Measurements from ENCODE around the gene PPP2R2C. TPM values are rescaled to one million over a fixed set of nuclear protein-coding genes. Genes with fewer than 3 reads are reported as not detected.

PPP2R2C gene
- total and polyA plus RNA-seq, 2 experiments from 2014 or later, result not detected

DNA sequence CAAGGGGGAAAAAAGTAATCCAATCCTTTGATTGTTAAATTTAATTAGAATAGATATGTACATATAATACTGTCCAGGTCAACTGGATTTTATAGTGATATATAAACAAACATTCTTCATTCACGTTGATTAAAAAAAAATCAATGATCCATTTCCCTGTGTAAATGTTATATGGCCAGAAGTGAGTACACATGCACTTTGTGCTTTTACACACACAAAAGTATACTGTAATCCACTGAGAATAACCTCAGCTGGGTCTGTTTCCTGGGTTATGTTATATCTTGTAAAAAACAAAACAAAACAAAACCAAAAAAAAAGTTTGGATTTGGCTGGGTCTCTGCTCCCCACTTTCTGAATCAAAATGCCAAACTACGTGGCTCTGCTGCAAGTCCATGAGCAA lies 151.1 kb downstream of the PPP2R2C start:
- Histone ChIP-seq H3K4me3 (no peak overlapping the region), H3F3A (ENCODE audit: insufficient read depth) (no peaks in the 10 kb centered on the region), H3K36me3 (ENCODE audit: low read depth) (no peaks in the 10 kb centered on the region), H3K27ac (no peak overlapping the region), H3K9ac (no peak overlapping the region), H3K27me3 (replicated peaks; ENCODE audit: insufficient read depth) (peaks cover 15% of the 10 kb centered on the region; the same call in 1 of the 2 replicates), H3K9me2 (ENCODE audit: insufficient read depth) (no peaks in the 10 kb centered on the region), H3K9me3 (ENCODE audit: low read depth) (no peaks in the 10 kb centered on the region), H3K4me1 (ENCODE audit: insufficient read depth) (no peaks in the 10 kb centered on the region; the same call in 1 of the 2 replicates), H4K20me1 (ENCODE audit: insufficient read depth) (no peaks in the 10 kb centered on the region), H2AFZ (no peak overlapping the region), H3K4me2 (ENCODE audit: unreplicated experiment) (no peak overlapping the region), H3K79me2 (ENCODE audit: insufficient read depth) (no peaks in the 10 kb centered on the region)
- TF ChIP-seq EZH2 (IDR thresholded peaks at IDR 0.05; ENCODE audit: insufficient read depth, poor library complexity, severe bottlenecking), result no peak
- no peak for TF ChIP-seq EZH2phosphoT487 (IDR thresholded peaks at IDR 0.05; ENCODE audit: insufficient read depth, low read depth)
- no peak for DNase-seq
- WGBS, 2 experiments (ENCODE audit: low coverage in 1 of 2, low lambda C conversion rate in 2 of 2, missing lambda C conversion rate in 2 of 2), result 41 to 44% methylated on average over 2 of the region's 2 CpGs
- in situ Hi-C loops (cut with MboI), result no loop called here

GRCh38 chr4:6320663-6321062 lies 151.8 kb downstream of the PPP2R2C start:
- TF ChIP-seq EZH2phosphoT487 (IDR thresholded peaks at IDR 0.05; ENCODE audit: insufficient read depth, low read depth) (no peak), EZH2 (IDR thresholded peaks at IDR 0.05; ENCODE audit: insufficient read depth, poor library complexity, severe bottlenecking) (no peak)
- no peak overlapping the region for H2AFZ ChIP-seq
- no peaks in the 10 kb centered on the region for H4K20me1 ChIP-seq (ENCODE audit: insufficient read depth)
- no peak for DNase-seq
- H3K27me3 ChIP-seq (replicated peaks; ENCODE audit: insufficient read depth), result peaks cover 15% of the 10 kb centered on the region; the same call in 1 of the 2 replicates
- H3K9me2 ChIP-seq (ENCODE audit: insufficient read depth), result no peaks in the 10 kb centered on the region
- no peaks in the 10 kb centered on the region for H3K9me3 ChIP-seq (ENCODE audit: low read depth)
- no peak overlapping the region for H3K4me3 ChIP-seq
- no peaks in the 10 kb centered on the region; the same call in 1 of the 2 replicates for H3K4me1 ChIP-seq (ENCODE audit: insufficient read depth)
- H3K4me2 ChIP-seq (ENCODE audit: unreplicated experiment), result no peak overlapping the region
- in situ Hi-C loops (cut with MboI), result no loop called here
- no peak overlapping the region for H3K9ac ChIP-seq
- H3K79me2 ChIP-seq (ENCODE audit: insufficient read depth), result no peaks in the 10 kb centered on the region
- H3K36me3 ChIP-seq (ENCODE audit: low read depth), result no peaks in the 10 kb centered on the region
- 25 to 35% methylated on average over 6 of the region's 6 CpGs for WGBS, 2 experiments (ENCODE audit: low coverage in 1 of 2, low lambda C conversion rate in 2 of 2, missing lambda C conversion rate in 2 of 2)
- H3F3A ChIP-seq (ENCODE audit: insufficient read depth), result no peaks in the 10 kb centered on the region
- H3K27ac ChIP-seq, result no peak overlapping the region

DNA sequence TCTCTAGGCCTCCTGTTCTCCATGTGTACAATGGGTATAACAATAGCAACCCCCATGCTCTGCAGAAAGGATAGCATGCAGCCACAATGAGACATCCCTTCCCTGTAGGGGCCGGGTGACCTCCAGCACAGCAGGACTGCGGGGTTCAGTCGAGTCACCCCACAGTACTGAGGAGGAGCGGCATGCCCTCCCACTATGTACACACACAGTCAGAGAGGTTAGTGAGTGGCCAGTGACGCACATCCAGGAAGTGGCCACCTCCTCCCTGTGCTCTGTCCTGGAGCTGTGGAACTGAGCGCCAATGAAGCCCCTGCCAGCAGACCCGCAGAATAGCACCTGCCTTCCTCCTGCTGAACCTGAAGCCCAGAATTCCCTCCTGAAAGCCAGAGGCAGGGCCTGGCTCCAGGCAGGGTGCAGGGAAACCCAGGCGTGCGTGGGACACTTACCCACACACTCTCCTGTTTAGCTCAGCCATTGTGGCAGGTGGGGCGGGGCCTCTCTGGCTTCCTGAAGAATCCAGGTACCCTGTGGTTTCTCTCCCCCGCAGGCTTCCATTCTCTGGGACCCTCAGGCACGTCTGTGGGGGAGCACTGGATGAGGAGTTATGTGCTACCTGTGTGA lies 152.8 kb downstream of the PPP2R2C start:
- no peak for DNase-seq
- no peak overlapping the region for H2AFZ ChIP-seq
- no peaks in the 10 kb centered on the region for H3K9me2 ChIP-seq (ENCODE audit: insufficient read depth)
- no peak overlapping the region for H3K4me3 ChIP-seq
- H3K27me3 ChIP-seq (replicated peaks; ENCODE audit: insufficient read depth), result peaks cover 11% of the 10 kb centered on the region; the same call in 1 of the 2 replicates
- H3K79me2 ChIP-seq (ENCODE audit: insufficient read depth), result no peaks in the 10 kb centered on the region
- 58 to 60% methylated on average over 12 of the region's 12 CpGs for WGBS, 2 experiments (ENCODE audit: low coverage in 1 of 2, low lambda C conversion rate in 2 of 2, missing lambda C conversion rate in 2 of 2)
- no peaks in the 10 kb centered on the region for H3F3A ChIP-seq (ENCODE audit: insufficient read depth)
- no peak overlapping the region for H3K27ac ChIP-seq
- in situ Hi-C loops (cut with MboI), result no loop called here
- H3K9me3 ChIP-seq (ENCODE audit: low read depth), result no peaks in the 10 kb centered on the region
- no peaks in the 10 kb centered on the region for H3K4me1 ChIP-seq (ENCODE audit: insufficient read depth)
- H4K20me1 ChIP-seq (ENCODE audit: insufficient read depth), result no peaks in the 10 kb centered on the region
- no peak for TF ChIP-seq EZH2 (IDR thresholded peaks at IDR 0.05; ENCODE audit: insufficient read depth, poor library complexity, severe bottlenecking)
- no peak for TF ChIP-seq EZH2phosphoT487 (IDR thresholded peaks at IDR 0.05; ENCODE audit: insufficient read depth, low read depth)
- H3K36me3 ChIP-seq (ENCODE audit: low read depth), result no peaks in the 10 kb centered on the region
- H3K9ac ChIP-seq, result no peak overlapping the region
- H3K4me2 ChIP-seq (ENCODE audit: unreplicated experiment), result no peak overlapping the region

DNA sequence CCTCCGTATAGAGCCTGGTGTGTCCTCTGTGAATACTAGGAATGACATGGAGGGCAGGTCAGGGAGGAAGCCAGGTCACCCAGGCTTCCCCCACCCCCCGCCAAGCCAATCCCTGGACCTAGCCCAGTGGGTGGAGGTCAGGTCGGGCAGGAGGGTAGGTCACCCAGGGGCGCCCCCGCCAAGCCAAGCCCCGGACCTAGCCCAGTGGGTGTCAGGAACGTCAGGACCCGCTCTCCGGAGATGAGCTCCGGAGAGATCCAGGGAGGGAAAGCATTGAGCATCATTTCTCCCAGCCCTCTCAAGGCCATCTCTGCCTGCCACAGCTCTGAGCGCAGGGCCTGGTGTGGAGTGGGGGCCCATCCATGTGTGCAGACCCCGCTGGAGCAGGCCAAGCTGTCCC lies 154.2 kb downstream of the PPP2R2C start:
- TF ChIP-seq EZH2 (IDR thresholded peaks at IDR 0.05; ENCODE audit: insufficient read depth, poor library complexity, severe bottlenecking) (no peak), EZH2phosphoT487 (IDR thresholded peaks at IDR 0.05; ENCODE audit: insufficient read depth, low read depth) (no peak)
- Histone ChIP-seq H3K9ac (no peak overlapping the region), H4K20me1 (ENCODE audit: insufficient read depth) (no peaks in the 10 kb centered on the region), H3K27ac (no peak overlapping the region), H3K4me1 (ENCODE audit: insufficient read depth) (no peaks in the 10 kb centered on the region), H3F3A (ENCODE audit: insufficient read depth) (no peaks in the 10 kb centered on the region), H3K9me2 (ENCODE audit: insufficient read depth) (no peaks in the 10 kb centered on the region), H3K4me2 (ENCODE audit: unreplicated experiment) (no peak overlapping the region), H3K4me3 (no peak overlapping the region), H3K27me3 (replicated peaks; ENCODE audit: insufficient read depth) (peaks cover 9% of the 10 kb centered on the region; the same call in 1 of the 2 replicates), H3K9me3 (ENCODE audit: low read depth) (no peaks in the 10 kb centered on the region), H3K36me3 (ENCODE audit: low read depth) (no peaks in the 10 kb centered on the region), H3K79me2 (ENCODE audit: insufficient read depth) (no peaks in the 10 kb centered on the region), H2AFZ (no peak overlapping the region)
- in situ Hi-C loops (cut with MboI), result no loop called here
- DNase-seq, result no peak
- 50 to 59% methylated on average over 11 to 12 of the region's 12 CpGs for WGBS, 2 experiments (ENCODE audit: low coverage in 1 of 2, low lambda C conversion rate in 2 of 2, missing lambda C conversion rate in 2 of 2)
